ENCODE data around the gene TENM4. TPM values are rescaled to one million over a fixed set of nuclear protein-coding genes. Genes with fewer than 3 reads are reported as not detected.

TENM4 gene
- polyA plus RNA-seq, 3 donors = 0.31 to 1.7 TPM; not detected in 1

DNA sequence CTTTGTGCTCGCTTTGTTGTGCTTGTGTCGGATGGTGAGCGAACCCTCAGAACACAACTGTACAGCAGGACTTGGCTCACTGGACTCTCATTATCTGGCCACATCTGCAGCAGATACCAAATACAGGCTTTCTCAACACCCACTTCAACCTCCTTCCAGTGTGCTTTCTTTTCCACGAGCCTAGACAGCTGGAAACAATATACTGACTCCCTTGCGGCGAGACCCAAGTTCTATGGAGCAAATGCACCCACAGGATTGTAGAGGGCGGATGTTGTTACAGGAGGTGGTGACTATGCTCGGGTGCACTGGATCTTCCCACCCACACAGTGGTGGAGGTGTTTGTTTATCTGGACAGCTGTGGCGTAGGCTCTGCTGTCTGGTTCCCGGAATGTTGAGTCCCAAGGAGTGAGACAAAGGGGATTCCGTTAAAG is 204.3 kb downstream of the TENM4 start:
- WGBS (ENCODE audit: insufficient coverage) = 95% methylated on average over 4 of the region's 11 CpGs

DNA sequence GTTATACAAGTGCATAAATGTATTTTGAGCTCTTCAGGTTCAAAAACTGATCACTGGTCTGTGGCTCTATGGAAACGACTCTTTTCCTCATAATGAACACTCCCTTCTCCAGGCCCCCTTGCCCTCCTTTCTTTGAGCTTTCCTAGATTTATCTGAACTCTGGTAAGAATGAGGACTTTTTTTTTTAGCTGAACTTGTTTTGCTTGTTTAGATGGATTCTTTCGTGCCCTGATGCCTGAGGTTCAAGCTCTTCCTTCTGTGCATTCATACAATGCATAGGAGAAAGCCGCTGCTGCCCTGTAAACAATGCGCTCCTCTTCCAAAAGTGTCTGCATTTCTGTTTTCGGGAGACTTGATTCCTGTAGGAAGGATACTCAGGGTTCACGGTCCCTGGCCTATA is 205.1 kb downstream of the TENM4 start:
- Histone ChIP-seq H3K9me3 (replicated peaks in 1 of 2; ENCODE audit: control insufficient read depth in 1 of 2, insufficient read depth in 1 of 2, low read length in 2 of 2) (no peaks in the 10 kb centered on the region), H3K79me2 (ENCODE audit: insufficient read depth, low read length) (no peaks in the 10 kb centered on the region), H3K27me3 (ENCODE audit: control insufficient read depth in 2 of 2, insufficient read depth in 2 of 2, low read length in 2 of 2) (peaks cover 0 to 3% of the 10 kb centered on the region in 2 donors), H3K36me3 (replicated peaks in 1 of 2; ENCODE audit: control insufficient read depth in 1 of 2, insufficient read depth in 2 of 2, low read length in 2 of 2) (no peaks in the 10 kb centered on the region), H2AFZ (ENCODE audit: insufficient read depth, low read depth, low read length, poor library complexity, severe bottlenecking) (no peak overlapping the region), H3K27ac (ENCODE audit: low read depth in 1 of 2, low read length in 2 of 2) (no peak overlapping the region), H3K4me2 (replicated peaks; ENCODE audit: extremely low read depth, low read length, poor library complexity, severe bottlenecking) (no peak overlapping the region), H4K20me1 (ENCODE audit: insufficient read depth, low read length) (no peaks in the 10 kb centered on the region), H3K4me1 (ENCODE audit: control insufficient read depth in 1 of 2, insufficient read depth in 2 of 2, low read length in 2 of 2) (no peaks in the 10 kb centered on the region), H3K9ac (ENCODE audit: insufficient read depth, low read length, poor library complexity, severe bottlenecking) (no peak overlapping the region), H3K4me3 (replicated peaks in 1 of 3; ENCODE audit: low read depth in 2 of 3, low read length in 3 of 3) (no peak overlapping the region)
- intact Hi-C loops (cut with micrococcal nuclease) = no loop called here
- no peak for DNase-seq
- Mint-ChIP-seq H3K4me3 (no peak overlapping the region), H3K36me3 (no peaks in the 10 kb centered on the region), H3K4me1 (no peaks in the 10 kb centered on the region), H3K27ac (no peak overlapping the region), H3K9me3 (peaks cover 0 to 2% (median 0%) of the 10 kb centered on the region in 7 donors), H3K27me3 (ENCODE audit: low read depth in 3 of 3) (peaks cover 0 to 6% (median 4%) of the 10 kb centered on the region in 3 donors)
- 80% methylated on average over 1 of the region's 6 CpGs for WGBS (ENCODE audit: insufficient coverage)
- TF ChIP-seq, protein P1, sequence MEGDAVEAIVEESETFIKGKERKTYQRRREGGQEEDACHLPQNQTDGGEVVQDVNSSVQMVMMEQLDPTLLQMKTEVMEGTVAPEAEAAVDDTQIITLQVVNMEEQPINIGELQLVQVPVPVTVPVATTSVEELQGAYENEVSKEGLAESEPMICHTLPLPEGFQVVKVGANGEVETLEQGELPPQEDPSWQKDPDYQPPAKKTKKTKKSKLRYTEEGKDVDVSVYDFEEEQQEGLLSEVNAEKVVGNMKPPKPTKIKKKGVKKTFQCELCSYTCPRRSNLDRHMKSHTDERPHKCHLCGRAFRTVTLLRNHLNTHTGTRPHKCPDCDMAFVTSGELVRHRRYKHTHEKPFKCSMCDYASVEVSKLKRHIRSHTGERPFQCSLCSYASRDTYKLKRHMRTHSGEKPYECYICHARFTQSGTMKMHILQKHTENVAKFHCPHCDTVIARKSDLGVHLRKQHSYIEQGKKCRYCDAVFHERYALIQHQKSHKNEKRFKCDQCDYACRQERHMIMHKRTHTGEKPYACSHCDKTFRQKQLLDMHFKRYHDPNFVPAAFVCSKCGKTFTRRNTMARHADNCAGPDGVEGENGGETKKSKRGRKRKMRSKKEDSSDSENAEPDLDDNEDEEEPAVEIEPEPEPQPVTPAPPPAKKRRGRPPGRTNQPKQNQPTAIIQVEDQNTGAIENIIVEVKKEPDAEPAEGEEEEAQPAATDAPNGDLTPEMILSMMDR (IDR thresholded peaks at IDR 0.05) = no peak

More for the DNA sequence above, 204.3 kb downstream of the TENM4 start:
- Histone ChIP-seq H4K20me1 (ENCODE audit: insufficient read depth, low read length) (no peaks in the 10 kb centered on the region), H3K79me2 (ENCODE audit: insufficient read depth, low read length) (no peaks in the 10 kb centered on the region), H3K9ac (ENCODE audit: insufficient read depth, low read length, poor library complexity, severe bottlenecking) (no peak overlapping the region), H3K4me2 (replicated peaks; ENCODE audit: extremely low read depth, low read length, poor library complexity, severe bottlenecking) (no peak overlapping the region), H3K4me1 (ENCODE audit: control insufficient read depth in 1 of 2, insufficient read depth in 2 of 2, low read length in 2 of 2) (no peaks in the 10 kb centered on the region), H3K9me3 (replicated peaks in 1 of 2; ENCODE audit: control insufficient read depth in 1 of 2, insufficient read depth in 1 of 2, low read length in 2 of 2) (no peaks in the 10 kb centered on the region), H3K36me3 (replicated peaks in 1 of 2; ENCODE audit: control insufficient read depth in 1 of 2, insufficient read depth in 2 of 2, low read length in 2 of 2) (no peaks in the 10 kb centered on the region), H3K4me3 (replicated peaks in 1 of 3; ENCODE audit: low read depth in 2 of 3, low read length in 3 of 3) (no peak overlapping the region), H3K27ac (ENCODE audit: low read depth in 1 of 2, low read length in 2 of 2) (no peak overlapping the region), H2AFZ (ENCODE audit: insufficient read depth, low read depth, low read length, poor library complexity, severe bottlenecking) (no peak overlapping the region), H3K27me3 (ENCODE audit: control insufficient read depth in 2 of 2, insufficient read depth in 2 of 2, low read length in 2 of 2) (no peaks in the 10 kb centered on the region)
- Mint-ChIP-seq H3K4me1 (no peaks in the 10 kb centered on the region), H3K4me3 (no peak overlapping the region), H3K9me3 (peaks cover 0 to 2% (median 0%) of the 10 kb centered on the region in 7 donors), H3K27ac (no peak overlapping the region), H3K36me3 (no peaks in the 10 kb centered on the region), H3K27me3 (ENCODE audit: low read depth in 3 of 3) (peaks cover 0 to 8% (median 7%) of the 10 kb centered on the region in 3 donors)
- intact Hi-C loops (cut with micrococcal nuclease) = no loop called here
- TF ChIP-seq, protein P1 (IDR thresholded peaks at IDR 0.05) = no peak
- no peak for DNase-seq

Measured in CD14-positive monocyte (primary cell).